HG03342 (cell line): ENCODE measurements around the gene DES.

ENCODE experiments used
- ATAC-seq: cut with Tn5 transposase; IDR thresholded peaks from one replicate; pipeline ENCODE4 v1.9.1; 2021; ENCODE audit warnings: mild to moderate bottlenecking, moderate library complexity; ENCODE audit not compliant: unreplicated experiment

DES gene

GRCh38 chr2:219437690-219438206 lies 19.6 kb downstream of the DES start:
- ATAC-seq = no peak

GRCh38 chr2:219438453-219438852 lies 20.3 kb downstream of the DES start:
- no peak for ATAC-seq

GRCh38 chr2:219439506-219439905 lies 21.3 kb downstream of the DES start:
- no peak for ATAC-seq

GRCh38 chr2:219440388-219441256 lies 22.4 kb downstream of the DES start:
- no peak for ATAC-seq

DNA sequence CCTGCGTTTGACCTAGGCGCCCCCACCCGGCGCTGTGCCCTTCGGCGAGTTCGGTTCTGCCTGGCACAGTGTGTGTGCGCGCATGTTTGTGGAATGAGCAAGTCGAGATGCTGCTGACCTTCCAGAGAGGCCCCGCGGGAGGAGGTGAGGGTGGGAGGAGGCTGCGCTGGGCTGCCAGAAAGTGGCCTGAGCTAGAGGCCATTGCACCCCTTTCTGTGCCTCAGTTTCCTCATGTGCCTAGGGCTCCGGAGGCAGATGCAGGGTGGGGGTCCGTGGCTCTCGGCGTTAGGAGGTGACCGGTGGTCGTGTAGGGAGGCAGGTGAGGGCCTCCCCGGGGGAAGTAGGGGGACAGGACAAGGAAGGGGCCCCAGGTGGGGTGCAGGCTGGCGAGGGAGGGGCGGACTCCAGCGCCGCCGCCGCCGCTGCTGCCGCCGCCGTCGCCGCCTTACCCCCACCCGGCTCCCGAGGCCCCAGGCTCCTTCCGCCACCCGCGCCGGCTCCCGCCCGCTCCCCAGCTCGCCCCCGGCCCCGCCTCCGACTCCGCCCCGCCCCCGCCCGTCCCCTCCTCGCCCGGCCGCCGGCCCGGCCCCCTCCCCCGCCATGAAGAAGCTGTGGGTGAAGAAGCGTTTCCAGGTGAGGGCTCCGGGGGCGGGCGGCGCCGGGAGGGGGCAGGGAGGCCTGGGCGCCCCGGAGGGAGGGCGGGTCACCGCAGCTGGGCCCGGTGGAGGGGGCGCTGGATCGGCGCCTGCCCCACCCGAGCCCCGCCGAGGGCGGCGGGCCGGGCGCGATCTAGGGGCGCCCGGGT lies 23.5 kb downstream of the DES start:
- ATAC-seq = no peak

- ATAC-seq = no peak
Observed at GRCh38 chr2:219442256-219443015, 24.3 kb downstream of the DES start.

- no peak for ATAC-seq
Observed at GRCh38 chr2:219443016-219443696, 25.0 kb downstream of the DES start.

DNA sequence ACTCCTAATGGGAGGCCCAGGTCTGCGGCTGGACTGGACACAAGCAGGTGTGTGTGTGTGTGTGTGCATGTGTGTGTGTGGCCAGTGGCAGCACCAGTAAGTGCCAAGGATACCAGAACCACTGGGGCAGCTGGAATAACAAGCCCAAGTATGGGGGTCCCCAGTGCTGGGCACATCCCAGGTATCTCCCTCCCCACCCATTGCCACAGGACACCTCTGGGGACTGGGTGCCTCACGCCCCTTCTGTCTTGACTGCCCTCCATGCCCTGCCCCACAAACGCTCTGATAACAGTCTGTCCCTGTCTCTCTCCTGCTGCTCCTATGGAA lies 25.5 kb downstream of the DES start:
- no peak for ATAC-seq

DNA sequence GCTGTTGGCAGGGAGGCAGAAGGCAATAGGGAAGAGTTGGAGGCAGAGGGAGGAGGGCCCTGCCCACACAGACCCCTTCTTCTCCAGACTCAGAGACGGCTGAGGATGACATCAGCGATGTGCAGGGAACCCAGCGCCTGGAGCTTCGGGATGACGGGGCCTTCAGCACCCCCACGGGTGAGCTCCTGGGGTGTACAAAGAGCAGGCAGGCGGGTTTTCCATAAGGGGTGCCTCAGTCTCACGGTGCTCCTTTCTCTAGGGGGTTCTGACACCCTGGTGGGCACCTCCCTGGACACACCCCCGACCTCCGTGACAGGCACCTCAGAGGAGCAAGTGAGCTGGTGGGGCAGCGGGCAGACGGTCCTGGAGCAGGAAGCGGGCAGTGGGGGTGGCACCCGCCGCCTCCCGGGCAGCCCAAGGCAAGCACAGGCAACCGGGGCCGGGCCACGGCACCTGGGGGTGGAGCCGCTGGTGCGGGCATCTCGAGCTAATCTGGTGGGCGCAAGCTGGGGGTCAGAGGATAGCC lies 26.5 kb downstream of the DES start:
- no peak for ATAC-seq

GRCh38 chr2:219445220-219445640 lies 27.1 kb downstream of the DES start:
- ATAC-seq = no peak

- ATAC-seq = no peak
Observed at GRCh38 chr2:219446101-219446504, 27.9 kb downstream of the DES start.

DNA sequence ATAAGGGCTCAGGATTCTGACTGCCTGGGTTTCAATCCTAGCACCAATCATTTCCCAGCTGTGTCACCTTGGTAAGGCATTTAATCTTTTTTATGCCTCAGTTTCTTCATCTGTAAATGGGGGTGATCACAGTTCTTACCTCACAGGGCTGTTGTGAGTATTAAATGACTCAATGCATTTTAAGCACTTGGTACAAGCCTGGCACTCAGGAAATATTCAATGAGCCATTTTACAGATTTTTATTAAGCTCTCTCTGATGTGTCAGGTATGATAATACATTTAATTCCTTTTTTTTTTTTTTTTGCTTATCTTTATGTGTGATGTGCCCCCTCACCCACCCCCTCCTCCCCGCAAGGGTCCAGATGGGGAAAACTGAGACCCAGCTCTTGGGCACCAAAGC lies 28.5 kb downstream of the DES start:
- ATAC-seq = no peak

DNA sequence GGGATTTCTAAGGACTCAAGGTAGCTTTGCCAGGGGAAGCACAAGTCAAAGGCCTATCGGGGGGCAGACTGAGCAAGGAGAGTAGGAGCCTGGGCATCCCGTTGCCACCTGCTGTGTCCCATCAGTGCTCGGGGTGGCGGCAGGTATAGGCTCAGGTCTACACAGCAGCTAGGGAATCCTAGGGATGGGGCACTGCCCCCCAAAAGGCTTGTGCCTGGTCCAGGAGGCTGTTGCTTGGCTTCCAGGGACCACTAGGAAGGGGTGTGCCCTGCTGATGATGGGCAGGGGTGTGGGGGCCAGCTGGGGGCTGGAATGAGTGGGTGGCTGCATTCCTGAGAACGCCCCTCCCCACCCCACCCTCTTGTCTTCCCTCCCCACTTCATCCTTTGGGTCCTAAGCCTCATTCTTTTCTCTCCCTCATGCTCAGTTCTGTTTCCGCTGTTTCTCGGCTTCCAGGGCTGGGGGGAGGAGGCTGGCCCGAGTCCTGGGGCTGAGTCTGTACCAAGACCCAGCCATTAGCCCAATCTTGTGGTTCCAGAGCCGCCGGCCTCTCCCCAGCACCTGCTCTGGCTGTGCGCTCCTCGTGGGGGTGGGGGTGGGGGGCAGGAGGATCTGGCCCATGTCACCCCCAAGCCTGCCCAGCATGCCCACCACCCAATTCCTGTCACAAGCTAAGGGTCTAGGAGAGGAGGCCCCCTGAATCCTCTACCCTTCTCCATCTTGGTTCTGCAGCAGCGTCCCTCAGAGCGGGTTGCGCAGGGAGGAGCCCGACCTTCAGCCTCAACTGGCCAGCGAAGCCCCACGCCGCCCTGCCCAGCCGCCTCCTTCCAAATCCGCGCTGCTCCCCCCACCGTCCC lies 29.3 kb downstream of the DES start:
- ATAC-seq = no peak

DNA sequence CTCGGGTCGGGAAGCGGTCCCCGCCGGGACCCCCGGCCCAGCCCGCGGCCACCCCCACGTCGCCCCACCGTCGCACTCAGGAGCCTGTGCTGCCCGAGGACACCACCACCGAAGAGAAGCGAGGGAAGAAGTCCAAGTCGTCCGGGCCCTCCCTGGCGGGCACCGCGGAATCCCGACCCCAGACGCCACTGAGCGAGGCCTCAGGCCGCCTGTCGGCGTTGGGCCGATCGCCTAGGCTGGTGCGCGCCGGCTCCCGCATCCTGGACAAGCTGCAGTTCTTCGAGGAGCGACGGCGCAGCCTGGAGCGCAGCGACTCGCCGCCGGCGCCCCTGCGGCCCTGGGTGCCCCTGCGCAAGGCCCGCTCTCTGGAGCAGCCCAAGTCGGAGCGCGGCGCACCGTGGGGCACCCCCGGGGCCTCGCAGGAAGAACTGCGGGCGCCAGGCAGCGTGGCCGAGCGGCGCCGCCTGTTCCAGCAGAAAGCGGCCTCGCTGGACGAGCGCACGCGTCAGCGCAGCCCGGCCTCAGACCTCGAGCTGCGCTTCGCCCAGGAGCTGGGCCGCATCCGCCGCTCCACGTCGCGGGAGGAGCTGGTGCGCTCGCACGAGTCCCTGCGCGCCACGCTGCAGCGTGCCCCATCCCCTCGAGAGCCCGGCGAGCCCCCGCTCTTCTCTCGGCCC lies 30.1 kb downstream of the DES start:
- no peak for ATAC-seq

- ATAC-seq = no peak
Observed at GRCh38 chr2:219448776-219449341, 30.7 kb downstream of the DES start.

- ATAC-seq = no peak
Observed at GRCh38 chr2:219449609-219450008, 31.4 kb downstream of the DES start.

GRCh38 chr2:219451661-219452360 lies 33.6 kb downstream of the DES start:
- ATAC-seq = no peak
